Dendritic cell treated with granulocyte-macrophage colony-stimulating factor and Interleukin-4, amounts not matched to agents 40 ng/mL and 50 ng/mL, for 4 days (primary cell): ENCODE results near the gene PRKAR2A.

Source experiments
- H3K27ac Mint-ChIP-seq: one replicate; pipeline ENCODE4 v1.8.0; 2022; ENCODE audit warnings: mild to moderate bottlenecking, mixed read lengths
- H3K27me3 Mint-ChIP-seq: one replicate; pipeline ENCODE4 v1.8.0; 2022; ENCODE audit warnings: mild to moderate bottlenecking, mixed read lengths
- H3K36me3 Mint-ChIP-seq: one replicate; pipeline ENCODE4 v1.8.0; 2022; ENCODE audit warnings: low read depth, mixed read lengths
- H3K4me1 Mint-ChIP-seq: one replicate; pipeline ENCODE4 v1.8.0; 2022; ENCODE audit warnings: low read depth, mixed read lengths
- H3K4me3 Mint-ChIP-seq: one replicate; pipeline ENCODE4 v1.8.0; 2022; ENCODE audit warnings: mild to moderate bottlenecking, moderate library complexity, mixed read lengths
- H3K9me3 Mint-ChIP-seq: one replicate; pipeline ENCODE4 v1.8.0; 2022; ENCODE audit warnings: mixed read lengths
- intact Hi-C: fragments of 100-400 bp; cut with micrococcal nuclease; formaldehyde crosslinking; loops from one replicate; pipeline ENCODE4 v1.15.0; 2022

PRKAR2A gene

GRCh38 chr3:48716508-48716981 lies 131.1 kb downstream of the PRKAR2A start:
- peaks cover 42% of the 10 kb centered on the region for H3K36me3 Mint-ChIP-seq
- H3K4me3 Mint-ChIP-seq: peak overlapping the region; percentile 93
- intact Hi-C loops: loop anchor here (2.0 kb wide), 1 partner anchor 32 kb away; no protein-coding TSS in a partner anchor
- peak overlapping the region; percentile 94 for H3K27ac Mint-ChIP-seq
- H3K27me3 Mint-ChIP-seq: peaks cover 6% of the 10 kb centered on the region
- H3K4me1 Mint-ChIP-seq: peaks cover 37% of the 10 kb centered on the region
- H3K9me3 Mint-ChIP-seq: no peaks in the 10 kb centered on the region

GRCh38 chr3:48715174-48715800 lies 132.4 kb downstream of the PRKAR2A start:
- intact Hi-C loops: no loop called here
- Mint-ChIP-seq H3K4me3 (no peak overlapping the region), H3K4me1 (peaks cover 48% of the 10 kb centered on the region), H3K9me3 (no peaks in the 10 kb centered on the region), H3K36me3 (peaks cover 55% of the 10 kb centered on the region), H3K27me3 (peaks cover 4% of the 10 kb centered on the region), H3K27ac (no peak overlapping the region)

- H3K36me3 Mint-ChIP-seq: peaks cover 80% of the 10 kb centered on the region
- intact Hi-C loops: no loop called here
- H3K27ac Mint-ChIP-seq: no peak overlapping the region
These were observed 135.9 kb downstream of the PRKAR2A start for GRCh38 chr3:48711727-48712126.

GRCh38 chr3:48709051-48709461 lies 138.6 kb downstream of the PRKAR2A start:
- Mint-ChIP-seq H3K27me3 (no peaks in the 10 kb centered on the region), H3K9me3 (no peaks in the 10 kb centered on the region), H3K27ac (peak overlapping the region; percentile 43), H3K4me3 (no peak overlapping the region), H3K4me1 (peaks cover 41% of the 10 kb centered on the region), H3K36me3 (peaks cover 91% of the 10 kb centered on the region)
- intact Hi-C loops: no loop called here

More at GRCh38 chr3:48711727-48712126, 135.9 kb downstream of the PRKAR2A start:
- Mint-ChIP-seq H3K4me1 (peaks cover 54% of the 10 kb centered on the region), H3K9me3 (no peaks in the 10 kb centered on the region), H3K4me3 (no peak overlapping the region), H3K27me3 (no peaks in the 10 kb centered on the region)

- H3K4me1 Mint-ChIP-seq: peaks cover 40% of the 10 kb centered on the region
- no peak overlapping the region for H3K4me3 Mint-ChIP-seq
- intact Hi-C loops: no loop called here
These were observed 139.2 kb downstream of the PRKAR2A start for GRCh38 chr3:48708481-48708889.

GRCh38 chr3:48707157-48707556 lies 140.5 kb downstream of the PRKAR2A start:
- Mint-ChIP-seq H3K27me3 (no peaks in the 10 kb centered on the region), H3K27ac (no peak overlapping the region), H3K4me3 (no peak overlapping the region), H3K9me3 (no peaks in the 10 kb centered on the region), H3K4me1 (peaks cover 41% of the 10 kb centered on the region), H3K36me3 (peaks cover 85% of the 10 kb centered on the region)
- intact Hi-C loops: no loop called here

More at GRCh38 chr3:48708481-48708889, 139.2 kb downstream of the PRKAR2A start:
- Mint-ChIP-seq H3K27ac (peak overlapping the region; percentile 43), H3K36me3 (peaks cover 90% of the 10 kb centered on the region), H3K9me3 (no peaks in the 10 kb centered on the region), H3K27me3 (no peaks in the 10 kb centered on the region)

- peaks cover 15% of the 10 kb centered on the region for H3K4me1 Mint-ChIP-seq
- H3K36me3 Mint-ChIP-seq: peaks cover 56% of the 10 kb centered on the region
- intact Hi-C loops: no loop called here
- H3K9me3 Mint-ChIP-seq: no peaks in the 10 kb centered on the region
- no peaks in the 10 kb centered on the region for H3K27me3 Mint-ChIP-seq
- no peak overlapping the region for H3K27ac Mint-ChIP-seq
- no peak overlapping the region for H3K4me3 Mint-ChIP-seq
These were observed 145.3 kb downstream of the PRKAR2A start for GRCh38 chr3:48702320-48702920.

- intact Hi-C loops: no loop called here
These were observed 146.8 kb downstream of the PRKAR2A start for GRCh38 chr3:48700731-48701405.

GRCh38 chr3:48698891-48699290 lies 148.8 kb downstream of the PRKAR2A start:
- Mint-ChIP-seq H3K27me3 (no peaks in the 10 kb centered on the region), H3K9me3 (no peaks in the 10 kb centered on the region), H3K27ac (no peak overlapping the region), H3K4me1 (peaks cover 8% of the 10 kb centered on the region), H3K36me3 (peaks cover 56% of the 10 kb centered on the region), H3K4me3 (no peak overlapping the region)
- intact Hi-C loops: no loop called here

More at GRCh38 chr3:48700731-48701405, 146.8 kb downstream of the PRKAR2A start:
- Mint-ChIP-seq H3K9me3 (no peaks in the 10 kb centered on the region), H3K27me3 (no peaks in the 10 kb centered on the region), H3K36me3 (peaks cover 55% of the 10 kb centered on the region), H3K27ac (no peak overlapping the region), H3K4me3 (no peak overlapping the region), H3K4me1 (peaks cover 15% of the 10 kb centered on the region)

- no peaks in the 10 kb centered on the region for H3K27me3 Mint-ChIP-seq
- H3K27ac Mint-ChIP-seq: no peak overlapping the region
- H3K36me3 Mint-ChIP-seq: peaks cover 62% of the 10 kb centered on the region
- H3K4me1 Mint-ChIP-seq: peaks cover 12% of the 10 kb centered on the region
- intact Hi-C loops: no loop called here
- H3K9me3 Mint-ChIP-seq: no peaks in the 10 kb centered on the region
- no peak overlapping the region for H3K4me3 Mint-ChIP-seq
These were observed 149.7 kb downstream of the PRKAR2A start for GRCh38 chr3:48697952-48698351.

GRCh38 chr3:48696601-48697000 lies 151.1 kb downstream of the PRKAR2A start:
- no peaks in the 10 kb centered on the region for H3K27me3 Mint-ChIP-seq
- intact Hi-C loops: no loop called here
- H3K9me3 Mint-ChIP-seq: no peaks in the 10 kb centered on the region
- H3K4me1 Mint-ChIP-seq: peaks cover 7% of the 10 kb centered on the region
- H3K36me3 Mint-ChIP-seq: peaks cover 65% of the 10 kb centered on the region
- no peak overlapping the region for H3K4me3 Mint-ChIP-seq
- no peak overlapping the region for H3K27ac Mint-ChIP-seq
